GM23338 (cell line): ENCODE results near the gene ALG9.

Experiments
- CREB1 ChIP-seq: fragments of 250-450 bp; sonication (Bioruptor Pico); IDR thresholded peaks from 2 replicates; pipeline ENCODE4 v1.5.0; 2020; ENCODE audit warnings: low read depth, mild to moderate bottlenecking, moderate library complexity
- CTCF ChIP-seq, 2 experiments: fragments of 200-600 bp in 1 of 2; sonication (generic) in 1 of 2; conservative IDR thresholded peaks; 2 replicates each; pipeline versions ENCODE4 v1.5.1 to v1.6.1; 2016 to 2017; ENCODE audit warnings: antibody characterized with exemption in 2 of 2, low read depth in 2 of 2, mild to moderate bottlenecking in 2 of 2, moderate library complexity in 1 of 2
- ETS1 ChIP-seq: IDR thresholded peaks from 2 replicates; pipeline ENCODE4 v1.6.1; 2016; ENCODE audit warnings: antibody characterized with exemption
- EZH2 ChIP-seq: fragments of 200-600 bp; sonication (generic); IDR thresholded peaks from one replicate; pipeline ENCODE4 v1.8.0; 2017; ENCODE audit warnings: antibody characterized with exemption, mild to moderate bottlenecking, low read depth; ENCODE audit not compliant: unreplicated experiment
- EZH2phosphoT487 ChIP-seq: fragments of 200-600 bp; sonication (generic); IDR thresholded peaks from one replicate; pipeline ENCODE4 v1.8.1; 2018; ENCODE audit warnings: antibody characterized with exemption; ENCODE audit not compliant: unreplicated experiment
- POLR2AphosphoS5 ChIP-seq: IDR thresholded peaks from 2 replicates; pipeline ENCODE4 v1.6.1; 2016; ENCODE audit warnings: antibody characterized with exemption, low read depth
- REST ChIP-seq: IDR thresholded peaks from one replicate; pipeline ENCODE4 v1.6.1; 2018; ENCODE audit warnings: antibody characterized with exemption; ENCODE audit not compliant: unreplicated experiment

GRCh38 chr11:111871693-111872161 lies 346 bp upstream of the ALG9 start:
- TF ChIP-seq CTCF (conservative IDR thresholded peaks at IDR 0.05; ENCODE audit: low read depth in 2 of 2) (no peak), POLR2AphosphoS5 (no peak), EZH2phosphoT487 (no peak), EZH2 (no peak), CREB1 (CRISPR knock-in tag) (no peak), ETS1 (no peak), REST (no peak)
